HG03108 (cell line): ENCODE results near the gene TPD52L1.

Source experiments
- ATAC-seq: cut with Tn5 transposase; IDR thresholded peaks from one replicate; pipeline ENCODE4 v1.9.1; 2021; ENCODE audit warnings: moderate library complexity; ENCODE audit not compliant: unreplicated experiment

The TPD52L1 gene

DNA sequence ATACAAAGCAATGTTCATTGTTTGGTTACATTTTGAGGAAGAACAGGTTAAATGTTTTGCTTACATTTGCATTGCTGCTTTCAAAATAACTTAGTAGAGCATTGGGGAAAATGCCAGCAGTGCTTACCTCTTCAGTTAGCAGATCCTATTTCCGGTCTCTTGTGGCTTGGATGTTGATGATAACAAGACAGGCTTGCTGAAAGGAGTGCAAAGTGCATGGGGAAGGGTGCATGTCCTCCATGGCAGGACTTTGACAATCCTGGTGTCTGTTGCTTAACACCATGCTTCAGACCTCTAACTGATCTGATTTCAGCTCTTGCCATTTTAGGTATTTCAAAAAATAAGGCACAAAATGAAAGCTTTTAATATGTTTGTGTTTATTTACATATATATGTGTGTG, 21.1 kb downstream of the TPD52L1 start:
- ATAC-seq, result no peak

DNA sequence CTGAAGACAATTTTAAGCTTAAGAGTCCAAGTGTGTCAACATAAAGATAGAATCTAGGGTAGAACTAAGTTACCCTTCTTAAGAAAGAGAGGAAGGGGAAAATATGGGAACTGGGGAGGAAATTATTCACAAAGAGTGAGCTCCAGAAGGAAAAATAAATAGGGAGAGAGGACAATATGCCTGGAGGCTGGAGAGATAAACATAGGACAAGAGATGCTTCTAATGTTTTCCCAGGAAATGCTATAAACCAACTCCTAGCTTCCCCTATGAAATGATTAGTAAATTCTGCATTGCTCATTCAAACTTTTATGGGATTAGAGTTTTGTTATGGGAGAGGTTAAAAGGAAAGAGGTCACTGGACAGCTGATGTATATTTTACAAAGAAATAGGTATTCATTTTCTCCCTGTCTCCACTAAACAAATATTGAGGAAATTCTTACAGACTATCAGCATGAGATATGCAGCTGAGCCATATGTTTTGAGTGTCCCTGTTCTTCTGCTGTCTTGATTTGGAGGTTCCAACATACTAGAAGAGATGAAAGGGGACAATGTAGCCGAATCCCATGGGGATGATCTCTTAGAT, 22.0 kb downstream of the TPD52L1 start:
- ATAC-seq, result no peak

DNA sequence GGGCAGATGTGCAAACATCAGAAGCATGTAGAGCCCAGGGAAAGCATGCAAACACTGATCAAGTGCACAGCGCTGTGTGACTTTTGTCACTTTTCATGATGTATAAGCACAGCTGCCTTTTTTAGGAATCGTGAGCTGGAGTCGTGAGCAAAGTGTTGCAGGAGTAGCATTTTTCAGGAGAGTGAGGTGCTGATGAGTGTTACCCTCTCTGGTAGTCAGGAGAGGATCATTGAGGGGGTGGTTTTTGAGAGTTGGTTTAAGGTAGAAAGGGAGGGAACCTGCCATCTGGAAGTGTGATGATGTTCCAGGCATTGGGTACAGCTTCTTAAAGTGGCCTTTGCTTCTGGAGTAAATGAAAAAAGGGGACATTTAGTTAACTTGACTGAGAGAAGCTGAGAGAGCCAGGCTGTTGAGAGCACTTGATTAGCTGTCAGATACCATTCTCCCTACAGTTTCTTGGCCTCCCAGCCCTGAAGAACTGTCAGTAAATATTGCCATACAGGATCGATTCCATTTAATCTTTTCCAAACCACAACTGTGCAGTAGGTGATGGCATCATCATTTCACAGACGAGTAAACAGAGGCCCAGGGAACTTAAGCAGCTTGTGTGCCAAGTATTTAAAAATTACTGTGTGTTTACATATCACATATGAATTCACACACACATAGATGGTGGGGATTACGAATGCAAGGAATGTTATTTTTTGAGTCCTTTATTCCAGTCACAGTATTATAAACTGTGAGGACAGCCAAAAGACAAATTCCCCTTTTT, 28.9 kb downstream of the TPD52L1 start:
- ATAC-seq, result no peak

DNA sequence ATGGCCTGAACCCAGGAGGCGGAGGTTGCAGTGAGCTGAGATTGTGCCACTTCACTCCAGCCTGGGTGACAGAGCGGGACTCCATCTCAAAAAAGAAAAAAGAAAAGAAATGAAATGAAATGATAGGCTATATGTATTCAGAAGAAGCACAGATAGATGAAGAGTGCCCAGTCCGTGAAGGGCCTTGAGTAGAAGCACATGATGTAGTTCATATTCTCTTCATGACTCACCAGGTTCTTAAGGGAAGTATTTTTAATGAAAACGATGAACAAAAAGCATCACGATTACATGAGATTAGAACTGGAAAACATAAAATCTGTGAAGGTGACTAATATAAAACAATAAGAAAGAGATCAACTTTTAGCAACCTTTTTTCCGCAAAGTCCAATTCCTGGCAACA, 29.8 kb downstream of the TPD52L1 start:
- ATAC-seq, result no peak

DNA sequence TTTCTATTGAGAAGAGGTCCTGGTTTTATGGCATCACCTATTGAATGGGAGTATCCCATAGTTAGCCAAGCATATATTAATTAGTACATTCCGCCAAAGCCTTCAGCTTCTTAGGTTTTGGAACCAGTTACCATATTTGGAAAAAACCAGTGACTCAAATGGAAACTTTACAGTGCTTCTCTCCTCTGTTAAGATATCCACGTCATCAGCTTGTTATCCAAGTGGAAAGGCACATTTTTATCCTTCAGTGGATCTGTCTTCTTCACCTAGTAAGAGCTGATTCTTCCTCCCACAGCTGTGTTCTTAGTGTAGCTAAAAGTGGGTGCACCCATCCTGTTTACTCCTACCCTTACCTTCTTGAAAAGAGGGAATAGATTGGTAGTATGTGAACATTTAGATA, 34.5 kb downstream of the TPD52L1 start:
- no peak for ATAC-seq

DNA sequence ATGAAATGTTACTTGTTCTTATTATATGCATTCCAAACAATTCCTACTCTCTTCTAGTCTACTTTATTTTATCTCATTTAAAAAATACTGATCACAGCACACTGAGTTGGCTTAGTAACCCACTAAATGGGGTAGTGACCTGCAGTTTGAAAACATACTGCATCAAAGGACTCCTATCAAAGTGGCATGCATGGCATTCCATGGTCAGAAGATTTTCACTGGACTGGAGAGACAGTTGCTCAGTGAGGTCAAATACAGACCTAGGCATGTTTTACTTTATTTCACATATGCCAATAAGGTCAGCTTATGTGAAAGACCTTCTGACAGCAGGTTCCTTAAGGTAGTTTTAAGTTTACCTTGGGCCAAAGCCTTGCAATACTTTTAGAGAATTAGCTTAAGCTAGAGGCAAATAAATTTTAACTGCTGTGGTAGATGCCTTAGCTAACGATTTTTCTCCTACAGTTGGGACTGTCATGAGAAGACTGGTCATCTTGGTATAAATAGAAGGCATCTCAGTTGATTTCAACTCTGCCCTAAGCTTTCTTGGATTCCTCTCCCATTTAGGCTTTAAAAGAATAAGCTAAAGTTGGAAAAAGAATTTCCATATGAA, 35.1 kb downstream of the TPD52L1 start:
- no peak for ATAC-seq

DNA sequence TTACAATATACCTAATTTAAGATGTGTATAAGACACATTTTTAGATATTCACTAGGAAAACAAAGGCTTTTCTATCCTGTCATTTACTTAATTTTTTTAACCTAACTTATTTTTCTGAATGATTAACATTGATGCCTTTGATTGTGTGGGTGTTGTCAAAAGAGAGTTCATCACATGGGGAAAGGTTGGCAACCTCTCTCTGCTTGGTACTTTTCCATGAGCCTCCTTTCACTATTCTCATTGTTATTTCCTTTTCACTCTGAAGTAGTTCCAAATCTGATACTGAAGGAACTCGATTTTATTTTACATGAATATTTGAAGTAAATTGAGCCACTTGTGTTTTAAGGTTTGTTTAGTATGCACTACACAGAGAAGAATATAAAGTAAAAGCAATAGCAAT, 35.9 kb downstream of the TPD52L1 start:
- no peak for ATAC-seq

DNA sequence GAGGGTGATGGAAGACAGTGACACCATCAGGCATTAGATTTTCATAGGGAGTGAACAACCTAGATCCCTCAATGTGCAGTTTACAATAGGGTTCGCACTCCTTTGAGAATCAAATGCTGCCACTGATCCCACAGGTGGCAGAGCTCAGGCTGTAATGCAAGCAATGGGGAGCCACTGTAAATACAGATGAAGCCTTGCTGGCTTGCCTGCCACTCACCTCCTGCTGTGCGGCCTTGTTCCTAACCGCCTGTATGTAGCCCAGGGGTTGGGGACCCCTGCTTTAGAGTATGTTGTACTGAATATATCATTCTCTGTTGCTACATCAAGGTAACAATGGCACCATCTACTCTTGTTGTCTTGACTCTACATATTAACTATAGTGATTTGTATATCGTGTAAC, 37.1 kb downstream of the TPD52L1 start:
- no peak for ATAC-seq

DNA sequence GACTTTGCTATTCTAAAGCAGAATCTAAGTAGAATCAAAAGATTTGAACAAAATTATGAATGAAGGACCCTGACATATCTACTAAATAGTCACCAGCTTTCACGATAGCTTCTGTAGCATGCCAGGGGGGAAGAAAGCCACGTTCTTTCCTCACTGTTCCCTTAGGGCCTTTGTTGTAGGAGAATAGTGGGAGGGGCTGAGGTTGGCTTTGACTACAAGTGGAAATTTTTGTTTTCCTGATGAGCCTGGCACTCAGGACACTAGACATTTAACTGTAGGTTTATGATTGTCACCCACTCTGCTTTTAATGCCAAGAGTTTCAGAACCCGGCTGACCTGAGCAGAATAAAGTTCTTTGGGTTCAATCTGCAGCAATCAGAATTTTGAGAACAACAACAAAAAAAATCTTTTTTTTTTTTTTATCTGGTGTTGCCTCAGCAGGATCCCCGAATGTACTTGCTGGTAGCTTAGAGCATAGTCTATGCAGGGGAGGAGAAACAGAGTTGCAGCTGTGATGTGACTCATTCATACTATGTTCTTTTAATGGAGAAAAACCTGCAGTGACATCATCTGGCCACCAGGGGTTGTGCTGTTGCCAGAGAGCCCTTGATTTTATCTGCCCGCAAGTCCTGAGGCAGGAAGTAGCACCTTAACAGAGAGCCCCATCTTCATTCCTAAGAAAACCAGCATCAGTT, 38.5 kb downstream of the TPD52L1 start:
- ATAC-seq, result peak; percentile 91

DNA sequence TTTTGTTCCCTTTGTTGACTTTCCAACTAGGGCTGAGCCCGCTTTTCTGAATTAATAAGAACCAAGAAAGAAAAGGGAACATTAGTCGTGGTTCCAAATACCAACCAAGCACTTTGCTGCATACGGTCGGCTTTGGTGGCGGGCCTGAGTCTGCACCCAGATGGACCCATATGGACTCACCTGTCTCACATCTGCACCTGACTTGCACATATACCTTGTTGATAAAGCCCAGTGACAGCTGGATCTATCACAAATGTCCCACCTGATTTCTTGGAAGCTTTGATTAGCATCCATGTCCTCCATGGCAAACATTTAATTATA, 39.0 kb downstream of the TPD52L1 start:
- ATAC-seq, result peak; percentile 9

DNA sequence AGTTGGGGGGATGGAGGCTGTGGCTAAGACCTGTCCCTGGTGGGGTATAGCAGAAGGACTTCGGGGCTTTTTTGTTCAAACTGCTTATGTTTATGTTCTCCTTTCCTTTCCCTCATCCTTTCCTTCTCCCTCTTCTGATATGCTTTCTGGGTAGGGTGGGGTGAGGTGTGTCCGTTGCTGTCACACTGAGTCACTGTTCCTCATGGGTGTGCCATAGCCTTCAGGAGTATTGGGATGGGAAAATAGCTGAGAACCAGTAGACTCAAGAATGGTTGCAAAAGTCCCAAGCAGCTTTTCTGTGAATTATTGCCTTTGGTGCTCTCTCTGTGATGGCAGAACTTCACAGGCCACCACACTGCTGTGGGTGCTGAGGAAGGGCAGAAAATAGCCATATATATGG, 39.6 kb downstream of the TPD52L1 start:
- no peak for ATAC-seq

DNA sequence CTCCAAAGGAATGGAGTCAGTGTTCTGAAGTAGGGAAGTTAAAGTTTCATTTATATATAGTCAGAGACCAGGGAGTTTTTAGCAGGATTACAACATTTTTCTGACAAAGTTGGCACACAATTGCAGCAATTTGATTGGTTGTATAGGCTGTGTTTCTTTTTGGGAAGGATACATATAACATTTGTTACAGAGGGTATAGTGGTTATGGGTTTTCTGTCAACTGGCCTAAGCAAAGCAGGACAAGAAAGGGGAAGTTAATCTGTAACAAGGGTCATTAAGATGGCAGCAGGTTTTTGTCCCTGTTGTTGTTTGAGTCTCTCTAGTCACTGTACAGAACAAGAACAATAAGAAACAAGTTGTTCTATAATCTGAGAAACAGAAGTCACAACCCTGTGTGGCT, 41.4 kb downstream of the TPD52L1 start:
- no peak for ATAC-seq

DNA sequence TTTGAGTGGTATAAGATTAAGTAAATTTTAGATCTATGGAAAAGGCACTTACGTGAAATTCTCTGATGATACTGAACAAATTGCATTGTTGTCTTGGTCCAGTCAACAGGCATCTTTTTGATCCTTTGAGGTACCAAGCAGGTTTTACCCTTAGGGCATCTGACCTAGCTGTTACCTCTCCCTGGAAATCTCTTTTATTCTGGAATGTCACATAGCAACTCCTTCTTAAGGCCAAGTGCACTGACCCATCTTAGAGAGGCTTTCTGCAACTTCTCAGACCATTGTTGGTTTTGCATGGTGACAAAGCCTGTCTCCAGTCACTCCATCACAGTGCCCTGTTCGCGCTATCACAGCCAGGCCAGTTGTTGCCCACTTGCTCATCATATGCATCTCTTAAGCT, 42.0 kb downstream of the TPD52L1 start:
- no peak for ATAC-seq

DNA sequence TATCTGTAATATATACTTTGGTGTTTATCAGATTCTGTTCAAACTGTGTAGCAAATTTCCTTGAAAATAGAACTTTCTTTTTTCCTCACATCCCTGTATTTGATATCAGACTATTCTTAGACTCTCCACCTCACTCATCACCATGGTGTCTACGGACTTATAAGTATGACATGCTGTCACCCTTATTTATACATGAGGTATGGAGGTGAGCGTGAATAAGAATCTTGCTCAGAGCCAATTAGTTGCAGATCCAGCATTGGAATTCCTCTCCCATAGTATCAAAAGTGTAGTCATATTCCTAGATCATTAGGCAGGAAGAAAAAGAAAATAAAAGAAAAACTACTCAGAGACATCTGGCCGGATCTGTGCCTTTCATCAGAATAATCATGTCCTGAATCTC, 43.0 kb downstream of the TPD52L1 start:
- no peak for ATAC-seq

DNA sequence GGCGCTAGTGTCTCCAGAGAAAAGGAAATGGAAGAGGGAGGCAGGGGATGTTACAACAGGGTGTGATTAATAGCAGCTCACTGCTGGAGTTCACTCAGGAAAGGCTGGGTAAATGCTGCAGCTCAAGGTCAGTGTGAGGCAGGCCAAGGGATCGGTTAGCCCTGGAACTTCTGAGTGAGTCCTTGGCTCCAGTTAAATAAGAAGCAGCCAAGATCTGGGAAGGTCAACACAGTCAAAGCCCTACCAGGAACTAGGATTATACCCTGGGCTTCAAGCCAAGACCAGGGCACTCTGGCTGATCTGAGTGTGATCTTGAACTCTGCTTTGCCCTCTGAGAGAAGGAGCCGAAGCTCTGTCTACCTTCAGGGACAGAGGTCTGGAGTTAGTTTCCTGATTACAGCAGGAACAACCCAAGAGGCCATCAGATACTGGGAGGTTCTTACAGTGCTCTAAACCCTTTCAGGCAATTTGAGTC, 44.3 kb downstream of the TPD52L1 start:
- no peak for ATAC-seq

DNA sequence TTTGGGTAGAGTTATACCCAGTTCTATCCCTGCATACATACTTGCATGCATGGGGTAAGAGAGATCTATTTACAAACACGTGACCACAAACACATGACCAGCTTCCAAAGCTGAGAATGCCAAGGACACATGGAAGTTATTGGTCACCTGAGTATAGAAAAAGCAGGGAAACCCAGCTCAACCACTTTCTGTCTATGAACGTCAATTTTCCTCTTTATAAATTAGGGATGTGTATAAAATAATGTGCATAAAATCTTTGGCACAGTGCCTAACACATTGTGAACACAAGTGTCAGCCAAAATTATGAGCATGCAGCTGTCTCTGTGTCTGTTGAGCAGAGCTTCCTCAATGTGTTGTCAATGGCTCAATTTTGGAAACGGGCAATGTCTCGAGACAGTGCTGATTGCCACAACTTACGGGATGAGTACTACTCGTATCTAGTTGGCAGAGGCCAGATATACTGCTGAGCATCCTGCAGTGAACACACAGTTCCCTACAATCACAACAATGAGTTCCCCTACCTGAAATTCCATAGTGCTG, 44.9 kb downstream of the TPD52L1 start:
- ATAC-seq, result no peak

DNA sequence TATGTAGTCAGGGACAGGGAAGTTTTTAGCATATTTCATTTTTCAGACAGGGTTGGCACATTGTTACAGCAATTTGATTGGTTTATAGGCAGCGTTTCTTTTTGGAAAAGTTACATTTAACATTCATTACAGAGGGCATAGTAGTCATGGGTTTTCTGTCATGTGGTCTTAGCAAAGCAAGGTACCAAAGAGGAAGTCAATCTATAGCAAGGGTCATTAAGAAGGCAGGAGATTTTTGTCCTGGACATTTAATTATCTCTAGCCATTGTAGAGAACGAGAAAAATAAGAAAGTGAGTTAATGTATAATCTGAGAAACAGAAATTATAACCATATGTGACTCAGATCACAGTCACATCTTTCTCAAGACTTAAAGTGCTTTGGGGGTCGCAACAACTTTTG, 47.4 kb downstream of the TPD52L1 start:
- no peak for ATAC-seq

DNA sequence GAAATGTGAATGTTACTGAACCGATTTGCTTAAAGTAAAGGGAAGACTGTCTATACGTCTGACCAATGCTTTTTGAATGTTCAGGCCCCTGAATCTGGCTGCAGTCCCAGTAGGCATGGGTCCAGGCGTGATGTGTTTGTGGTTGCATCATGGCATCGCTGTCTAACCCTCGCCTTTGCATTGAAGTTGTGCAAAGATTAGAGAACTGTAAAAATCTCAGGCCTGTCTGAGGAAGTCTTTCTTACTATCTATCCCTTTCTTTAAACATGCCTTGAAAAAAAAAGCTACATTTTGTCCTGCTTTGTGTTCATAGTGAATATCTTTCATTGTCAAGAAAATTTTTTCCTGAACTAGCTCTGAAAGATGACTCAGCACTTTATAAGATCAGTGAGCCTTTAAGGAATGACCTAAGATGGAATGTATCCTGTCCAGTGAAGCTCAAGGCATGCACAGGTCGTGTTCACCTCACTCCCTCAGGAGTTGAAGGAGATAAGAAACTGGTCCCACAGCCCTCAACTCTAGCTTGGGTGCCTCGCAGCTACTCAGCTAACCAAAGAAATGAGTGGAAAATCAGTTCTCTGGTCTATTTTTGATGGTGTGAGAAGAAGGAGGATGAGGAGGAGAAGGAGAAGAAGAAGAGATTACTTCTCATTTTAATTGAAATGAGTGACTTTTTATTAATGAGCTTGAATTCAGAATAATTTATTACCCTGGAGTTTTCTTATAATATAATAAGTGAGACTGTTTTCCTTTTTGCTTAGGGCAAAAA, 48.6 kb downstream of the TPD52L1 start:
- no peak for ATAC-seq

DNA sequence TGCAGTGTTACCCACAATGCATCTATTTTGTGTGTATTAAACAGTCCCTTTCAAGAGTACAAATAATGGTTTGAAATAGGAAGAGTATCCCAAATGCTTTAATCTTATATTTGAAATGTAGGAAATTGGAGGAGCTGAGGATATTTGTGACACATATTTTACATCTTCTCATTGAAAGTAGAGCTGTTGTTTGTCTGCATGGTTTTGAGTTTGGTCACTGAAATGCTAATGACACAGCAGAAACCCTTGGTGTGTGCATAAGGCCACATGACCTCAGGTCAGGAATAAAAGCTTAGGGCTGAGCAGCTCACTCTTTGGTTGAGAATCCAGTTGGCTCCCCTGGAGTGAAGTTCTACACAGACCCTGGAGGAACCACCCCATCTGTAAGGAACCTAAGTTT, 49.8 kb downstream of the TPD52L1 start:
- ATAC-seq, result no peak

DNA sequence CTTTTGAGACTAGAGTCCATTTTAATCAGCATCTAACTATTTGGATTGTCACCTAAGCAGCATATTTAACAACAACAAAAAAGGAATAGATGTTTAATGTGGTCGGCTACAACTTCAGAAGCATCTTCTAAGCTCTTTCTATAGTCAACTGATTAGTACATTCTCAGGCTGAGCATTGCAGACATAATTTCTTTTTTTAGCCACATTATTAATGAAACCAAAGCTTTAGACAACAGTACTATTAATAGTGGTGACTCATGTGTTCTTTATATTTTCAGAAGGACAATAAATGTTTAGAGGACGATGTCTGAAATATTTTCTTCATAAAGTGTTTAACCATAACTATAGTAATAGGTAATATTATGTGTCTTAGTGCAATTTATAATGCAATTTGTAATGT, 52.4 kb downstream of the TPD52L1 start:
- ATAC-seq, result no peak

DNA sequence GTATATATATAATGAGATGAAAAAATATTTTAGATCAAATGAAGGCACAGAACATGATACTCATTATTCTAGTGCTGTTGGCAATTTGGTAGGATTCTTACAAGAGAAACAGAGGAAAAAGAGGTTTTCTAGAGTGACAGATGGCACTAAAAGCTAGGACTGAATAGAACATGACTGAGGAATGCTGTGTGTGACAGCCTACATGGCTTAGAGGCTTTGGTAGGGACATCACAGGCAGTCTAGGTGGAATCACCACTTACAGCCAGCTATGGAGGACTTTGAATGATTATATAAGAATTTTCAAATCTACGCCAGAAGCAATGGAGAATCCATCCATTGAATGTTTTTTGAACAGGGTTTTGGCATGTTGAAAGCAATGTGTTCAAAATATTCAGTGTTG, 52.8 kb downstream of the TPD52L1 start:
- no peak for ATAC-seq
